LNCaP clone FGC (cell line): Measurements from ENCODE around the gene RPGRIP1L.
A peak's percentile ranks its signal among the peaks of the same experiment; 100 is the strongest.
"Not testable (repeated sequence)": the region's sequence is repeated elsewhere in the genome, so short reads cannot be mapped to it uniquely, and the experiment has no call there.

ENCODE experiments used
- DNase-seq: peaks from one replicate; pipeline ENCODE4 v3.0.0-alpha.2; 2011; ENCODE audit warnings: low read depth
- H3K4me3 ChIP-seq: 2 replicates; pipeline ENCODE4 v1.5.1; 2011; ENCODE audit warnings: mild to moderate bottlenecking, low read depth, low read length, control low read depth
- TF ChIP-seq, protein P1 (sequence below): IDR thresholded peaks from 2 replicates; pipeline ENCODE4 v1.5.1; 2012; ENCODE audit warnings: mild to moderate bottlenecking; ENCODE audit not compliant: control insufficient read depth, insufficient read depth; ENCODE audit errors: extremely low read depth

The RPGRIP1L gene

DNA sequence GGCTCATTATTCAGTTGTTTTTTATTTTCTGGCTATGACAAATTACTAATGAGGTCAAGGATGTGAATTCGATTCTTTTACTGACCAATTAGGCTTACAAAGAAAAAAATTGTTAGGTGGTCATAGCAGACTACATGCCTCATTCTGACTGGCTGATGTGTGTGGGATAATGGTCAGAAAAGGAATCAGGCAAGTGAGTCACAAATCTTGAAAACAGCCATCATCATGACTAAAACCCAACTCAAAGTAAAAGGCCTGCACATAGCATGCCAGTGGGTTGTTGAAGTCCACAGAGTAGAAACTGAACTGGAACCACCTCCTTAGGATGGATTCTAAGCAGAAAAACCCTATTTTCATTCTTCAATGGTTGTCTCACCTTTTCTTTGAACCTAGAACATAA, 8.6 kb downstream of the RPGRIP1L start:
- DNase-seq, result no peak
- TF ChIP-seq, protein P1, sequence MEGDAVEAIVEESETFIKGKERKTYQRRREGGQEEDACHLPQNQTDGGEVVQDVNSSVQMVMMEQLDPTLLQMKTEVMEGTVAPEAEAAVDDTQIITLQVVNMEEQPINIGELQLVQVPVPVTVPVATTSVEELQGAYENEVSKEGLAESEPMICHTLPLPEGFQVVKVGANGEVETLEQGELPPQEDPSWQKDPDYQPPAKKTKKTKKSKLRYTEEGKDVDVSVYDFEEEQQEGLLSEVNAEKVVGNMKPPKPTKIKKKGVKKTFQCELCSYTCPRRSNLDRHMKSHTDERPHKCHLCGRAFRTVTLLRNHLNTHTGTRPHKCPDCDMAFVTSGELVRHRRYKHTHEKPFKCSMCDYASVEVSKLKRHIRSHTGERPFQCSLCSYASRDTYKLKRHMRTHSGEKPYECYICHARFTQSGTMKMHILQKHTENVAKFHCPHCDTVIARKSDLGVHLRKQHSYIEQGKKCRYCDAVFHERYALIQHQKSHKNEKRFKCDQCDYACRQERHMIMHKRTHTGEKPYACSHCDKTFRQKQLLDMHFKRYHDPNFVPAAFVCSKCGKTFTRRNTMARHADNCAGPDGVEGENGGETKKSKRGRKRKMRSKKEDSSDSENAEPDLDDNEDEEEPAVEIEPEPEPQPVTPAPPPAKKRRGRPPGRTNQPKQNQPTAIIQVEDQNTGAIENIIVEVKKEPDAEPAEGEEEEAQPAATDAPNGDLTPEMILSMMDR, result no peak
- H3K4me3 ChIP-seq, result no peak overlapping the region

DNA sequence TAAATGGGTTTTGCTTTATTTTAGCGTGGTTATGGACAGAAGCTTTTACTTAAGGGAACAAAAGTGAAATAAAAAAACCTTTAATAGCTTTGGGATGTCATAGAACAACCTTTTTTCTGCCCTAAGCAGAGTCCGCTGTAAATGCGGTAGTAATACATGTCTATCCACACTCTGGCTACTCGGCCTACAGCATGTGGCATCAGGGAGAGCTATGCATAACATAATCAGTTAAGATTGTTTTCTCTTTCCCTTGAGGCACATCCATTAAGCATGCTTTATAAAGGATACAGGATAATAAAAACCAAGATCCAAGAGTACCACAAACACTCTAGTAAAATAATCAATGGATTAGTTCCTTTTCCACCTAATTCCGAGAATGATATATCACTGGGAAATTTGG, 10.3 kb downstream of the RPGRIP1L start:
- no peak for DNase-seq

DNA sequence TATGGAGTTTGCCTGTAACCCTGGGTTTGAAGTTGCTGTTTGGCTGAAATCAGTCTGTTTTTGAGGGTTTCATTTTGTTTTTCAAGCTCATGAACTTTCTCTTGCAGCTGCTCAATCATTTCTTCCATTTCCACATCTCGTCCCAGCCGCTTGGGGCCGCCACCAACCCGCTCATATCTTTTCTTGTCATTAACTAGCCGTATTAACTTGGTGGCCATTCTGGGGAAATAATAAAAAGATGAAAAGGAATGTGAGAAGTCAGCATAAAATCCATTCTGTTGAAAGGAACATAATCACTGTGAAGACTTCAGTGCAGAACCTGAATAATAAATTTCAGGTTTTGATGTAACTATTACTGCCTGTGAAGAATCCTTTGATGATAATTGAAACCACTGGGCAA, 11.5 kb downstream of the RPGRIP1L start:
- H3K4me3 ChIP-seq, result no peak overlapping the region
- no peak for DNase-seq
- TF ChIP-seq, protein P1, result peak; percentile 53

More for the DNA sequence above, 10.3 kb downstream of the RPGRIP1L start:
- H3K4me3 ChIP-seq, result no peak overlapping the region
- TF ChIP-seq, protein P1, result no peak

GRCh38 chr16:53690771-53691170, 12.9 kb downstream of the RPGRIP1L start:
- DNase-seq, result no peak
- TF ChIP-seq, protein P1, result no peak
- H3K4me3 ChIP-seq, result no peak overlapping the region

GRCh38 chr16:53689636-53690035, 14.0 kb downstream of the RPGRIP1L start:
- DNase-seq, result no peak
- no peak overlapping the region for H3K4me3 ChIP-seq
- TF ChIP-seq, protein P1, result no peak

DNA sequence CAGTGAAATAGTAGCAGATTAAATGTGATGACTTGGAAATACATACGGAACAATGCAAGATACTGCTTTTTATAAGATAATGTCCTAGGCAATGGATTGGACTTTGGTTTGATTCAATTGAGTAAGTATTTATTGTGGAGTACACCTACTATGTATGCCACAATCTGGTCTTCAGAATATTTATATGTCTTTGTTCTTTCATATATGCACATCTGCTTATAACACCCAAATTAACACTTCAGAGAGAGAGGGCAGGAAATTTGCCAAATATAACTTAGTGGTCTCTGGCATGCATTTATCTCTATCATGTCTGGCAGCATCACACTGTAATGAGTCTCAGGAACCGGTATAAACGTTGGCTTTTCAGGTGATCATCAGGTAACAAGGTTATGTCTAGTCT, 16.9 kb downstream of the RPGRIP1L start:
- no peak overlapping the region for H3K4me3 ChIP-seq
- TF ChIP-seq, protein P1, result no peak

DNA sequence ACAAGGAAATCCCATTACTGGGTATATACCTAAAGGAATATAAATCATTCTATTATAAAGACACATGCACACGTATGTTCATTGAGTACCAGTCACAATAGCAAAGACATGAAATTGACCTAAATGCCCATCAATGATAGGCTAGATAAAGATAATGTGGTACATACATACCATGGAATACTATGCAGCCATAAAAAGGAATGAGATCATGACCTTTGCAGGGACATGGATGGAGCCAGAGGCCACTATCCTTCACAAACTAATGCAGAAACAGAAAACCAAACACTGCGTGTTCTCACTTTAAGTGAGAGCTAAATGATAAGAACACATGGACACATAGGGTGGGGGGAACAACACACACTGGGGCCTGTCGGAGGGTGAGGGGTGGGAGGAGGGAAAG, 18.3 kb downstream of the RPGRIP1L start:
- not testable (repeated sequence) for DNase-seq

More for the DNA sequence above, 16.9 kb downstream of the RPGRIP1L start:
- DNase-seq, result no peak

More for the DNA sequence above, 18.3 kb downstream of the RPGRIP1L start:
- H3K4me3 ChIP-seq, result not testable (repeated sequence)
